Erythroblast (primary cell): ENCODE results near the gene CDK5RAP2.

Experiments
- DNase-seq, 2 experiments: peaks; one replicate each; lab custom pipeline; 2025; lab: John Stamatoyannopoulos, UW
- GATA1 ChIP-seq: IDR thresholded peaks from 2 replicates; pipeline ENCODE4 v1.6.1; 2011; ENCODE audit warnings: low read depth, mild to moderate bottlenecking, control low read depth, low read length, moderate library complexity
- POLR2A ChIP-seq: IDR thresholded peaks from 2 replicates; pipeline ENCODE4 v1.6.1; 2011; ENCODE audit warnings: mild to moderate bottlenecking, low read length

Gene CDK5RAP2

DNA sequence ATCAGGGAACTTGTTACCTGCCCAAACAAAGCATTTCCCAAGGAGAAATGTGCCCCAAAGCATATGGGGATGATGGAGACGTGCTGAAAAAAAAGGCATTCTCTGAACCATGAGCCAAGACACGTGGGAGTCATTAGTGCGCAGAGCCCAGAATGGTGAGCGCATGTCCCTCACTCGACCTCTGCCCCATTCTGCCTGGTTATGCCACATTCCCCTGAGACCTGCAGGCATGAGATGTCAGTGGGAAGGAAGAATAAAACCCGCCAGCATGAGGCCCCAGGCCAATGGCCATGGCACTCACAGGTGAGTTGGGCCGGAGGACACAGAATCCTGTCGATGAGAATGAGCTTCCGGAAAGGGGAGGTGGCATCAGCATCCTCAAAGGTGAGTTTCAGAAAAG is 228.9 kb downstream of the CDK5RAP2 start:
- TF ChIP-seq GATA1 (no peak), POLR2A (no peak)
- no peak for DNase-seq

DNA sequence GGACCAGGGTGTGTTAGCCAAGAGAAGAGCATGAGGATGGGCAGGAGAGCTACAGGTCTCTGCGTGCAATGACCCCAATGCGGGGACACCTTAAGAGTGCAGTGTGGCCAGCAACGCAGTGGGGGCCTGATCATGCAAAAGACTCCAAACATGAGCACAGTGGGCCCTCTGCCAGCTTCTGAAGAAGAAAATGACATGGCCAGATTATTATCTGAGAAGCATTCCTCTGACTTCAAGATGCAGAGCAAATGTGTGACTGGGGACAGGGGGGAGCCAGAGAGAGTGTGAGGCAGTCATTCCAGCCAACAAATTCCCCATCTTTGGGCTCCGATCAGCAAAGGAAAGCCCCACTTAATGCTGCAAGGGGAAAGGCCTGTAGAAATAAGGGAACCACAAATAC is 229.4 kb downstream of the CDK5RAP2 start:
- TF ChIP-seq GATA1 (no peak), POLR2A (no peak)

DNA sequence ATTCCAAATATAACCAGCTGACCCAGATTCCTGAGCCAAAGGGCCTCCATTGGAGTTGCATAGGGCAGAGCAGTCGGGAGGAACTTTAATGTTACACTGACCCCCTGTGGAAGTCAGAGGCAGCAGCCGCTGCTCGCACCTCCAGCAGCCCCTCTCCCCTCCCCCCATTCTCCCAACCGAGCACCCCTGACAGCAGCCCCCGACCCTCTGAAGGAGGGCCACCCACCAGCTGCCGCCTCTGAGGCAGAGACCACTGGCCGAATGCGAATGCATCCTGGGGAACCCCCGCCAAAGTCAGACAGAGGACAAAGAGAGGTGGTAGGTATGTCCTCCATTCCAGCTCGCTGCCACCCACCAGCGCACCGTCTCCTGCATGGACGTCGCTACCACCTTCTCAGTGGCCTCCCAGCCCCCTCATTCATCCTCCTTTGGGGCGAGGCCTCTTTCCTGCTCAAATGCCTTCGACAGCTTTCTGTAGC is 231.0 kb downstream of the CDK5RAP2 start:
- peak; percentile 23 to 36 for DNase-seq
- TF ChIP-seq POLR2A (no peak), GATA1 (no peak)

More for the DNA sequence above, 229.4 kb downstream of the CDK5RAP2 start:
- DNase-seq: peak; percentile 21 to 54

DNA sequence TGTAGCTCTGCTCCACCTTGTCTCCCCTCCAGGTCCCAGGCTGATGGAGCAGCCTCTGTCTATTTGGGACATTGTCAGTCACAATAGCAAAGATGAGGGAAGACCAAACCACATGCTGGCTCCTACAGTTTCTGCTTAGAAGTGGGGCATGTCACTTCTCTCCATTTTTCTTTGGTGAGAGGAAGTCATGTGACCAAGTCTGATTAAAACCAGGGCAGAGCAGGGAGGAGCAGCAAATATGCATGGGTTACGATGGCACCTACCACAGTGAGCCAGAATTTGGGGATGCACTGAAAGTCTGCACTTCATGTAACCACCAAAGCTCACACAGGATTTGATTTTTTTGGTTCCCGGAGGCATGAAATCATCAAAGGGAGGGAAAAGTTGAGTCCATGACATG is 234.6 kb downstream of the CDK5RAP2 start:
- no peak for TF ChIP-seq POLR2A
- no peak for DNase-seq

DNA sequence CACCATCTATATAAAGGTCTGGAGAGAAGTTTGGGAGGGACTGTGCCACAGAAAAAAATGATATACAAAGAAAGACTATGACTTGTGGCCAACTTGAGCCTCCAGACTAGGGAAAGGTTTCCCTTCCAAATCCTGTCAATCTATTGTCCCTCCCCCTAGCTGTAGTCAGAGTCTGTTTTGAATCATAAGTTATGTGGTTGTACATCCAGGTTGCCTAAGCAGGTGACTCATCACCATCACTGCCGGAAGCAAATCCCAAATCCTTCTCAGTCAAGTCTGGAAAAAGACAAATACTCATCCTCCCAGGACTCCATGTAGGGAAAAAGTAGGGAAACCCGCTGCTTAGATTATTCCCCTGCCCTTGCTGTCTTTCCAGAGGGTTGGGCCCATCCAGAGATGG is 235.7 kb downstream of the CDK5RAP2 start:
- TF ChIP-seq GATA1 (no peak), POLR2A (no peak)
- DNase-seq: no peak

DNA sequence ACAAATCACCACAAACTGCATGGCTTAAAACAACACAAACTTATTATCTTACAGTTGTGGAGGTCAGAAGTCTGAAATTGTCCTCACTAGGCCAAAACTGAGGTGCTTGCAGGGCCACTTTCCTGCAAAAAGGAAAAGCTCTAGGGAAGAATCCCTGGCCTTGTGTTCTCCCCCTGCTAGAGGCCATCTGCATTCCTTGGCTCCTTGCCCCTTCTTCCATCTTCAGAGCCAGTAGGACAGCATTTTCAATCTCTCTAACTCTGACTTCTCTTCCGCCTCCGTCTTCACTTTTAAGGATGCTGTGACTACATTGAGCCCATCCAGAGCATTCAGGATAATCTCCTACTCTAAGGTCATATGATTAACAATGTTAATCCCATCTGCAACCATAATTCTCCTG is 236.6 kb downstream of the CDK5RAP2 start:
- no peak for DNase-seq
- TF ChIP-seq GATA1: no peak
- TF ChIP-seq POLR2A: no peak
